Neural cell (in vitro differentiated cells): ENCODE measurements around the gene OR2J1.

Experiments
- EP300 ChIP-seq: fragments of 450-650 bp; conservative IDR thresholded peaks from 2 replicates; pipeline ENCODE4 v1.6.1; 2014; ENCODE audit warnings: antibody characterized with exemption, mild to moderate bottlenecking, moderate library complexity; ENCODE audit not compliant: poor library complexity, severe bottlenecking
- EZH2 ChIP-seq: fragments of 200-600, 300-800 bp; shearing (Covaris generic), sonication (generic); IDR thresholded peaks from 2 replicates; pipeline ENCODE4 v1.6.1; 2014; ENCODE audit warnings: antibody characterized with exemption, low read length, borderline replicate concordance, mild to moderate bottlenecking; ENCODE audit not compliant: insufficient read depth, poor library complexity, severe bottlenecking
- MXI1 ChIP-seq: fragments of 450-650 bp; conservative IDR thresholded peaks from 2 replicates; pipeline ENCODE4 v1.6.1; 2014; ENCODE audit warnings: antibody characterized with exemption, mild to moderate bottlenecking; ENCODE audit not compliant: poor library complexity, severe bottlenecking
- POLR2AphosphoS5 ChIP-seq: IDR thresholded peaks from 2 replicates; pipeline ENCODE4 v1.6.1; 2012
- RAD21 ChIP-seq: fragments of 450-650 bp; conservative IDR thresholded peaks from 2 replicates; pipeline ENCODE4 v1.6.1; 2014; ENCODE audit warnings: antibody characterized with exemption, mild to moderate bottlenecking, moderate library complexity
- REST ChIP-seq: IDR thresholded peaks from 2 replicates; pipeline ENCODE4 v1.6.1; 2012; ENCODE audit warnings: borderline replicate concordance
- SMC3 ChIP-seq: fragments of 450-650 bp; conservative IDR thresholded peaks from 2 replicates; pipeline ENCODE4 v1.6.1; 2014; ENCODE audit warnings: antibody characterized with exemption, mild to moderate bottlenecking, moderate library complexity; ENCODE audit not compliant: poor library complexity
- TAF1 ChIP-seq: IDR thresholded peaks from 2 replicates; pipeline ENCODE4 v1.6.1; 2012; ENCODE audit warnings: low read depth
- TF ChIP-seq, protein P1 (sequence below): fragments of 450-650 bp; IDR thresholded peaks from 2 replicates; pipeline ENCODE4 v1.5.1; 2014; ENCODE audit warnings: antibody characterized with exemption, mild to moderate bottlenecking, moderate library complexity; ENCODE audit not compliant: poor library complexity, severe bottlenecking

DNA sequence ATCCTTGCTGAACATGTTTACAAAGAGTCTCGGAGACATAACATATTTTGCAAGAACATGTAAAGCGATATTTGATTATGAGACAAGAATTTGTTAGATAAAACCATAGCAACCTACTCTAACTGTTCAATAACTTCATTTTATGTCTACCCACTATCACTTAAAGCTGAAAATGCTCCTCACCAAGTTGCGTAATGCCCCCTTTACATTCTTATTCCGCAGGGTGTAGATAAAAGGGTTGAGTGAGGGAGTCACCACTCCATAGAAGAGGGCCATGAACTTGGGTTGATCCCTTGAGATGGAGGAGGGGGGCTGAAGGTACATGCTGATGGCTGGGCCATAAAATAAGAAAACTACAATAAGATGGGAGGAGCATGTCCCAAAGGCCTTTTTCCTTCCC is 38.4 kb downstream of the OR2J1 start:
- TF ChIP-seq POLR2AphosphoS5 (no peak), TAF1 (no peak), EZH2 (no peak), RAD21 (no peak), EP300 (no peak), SMC3 (no peak), REST (no peak), MXI1 (no peak)
- TF ChIP-seq, protein P1, sequence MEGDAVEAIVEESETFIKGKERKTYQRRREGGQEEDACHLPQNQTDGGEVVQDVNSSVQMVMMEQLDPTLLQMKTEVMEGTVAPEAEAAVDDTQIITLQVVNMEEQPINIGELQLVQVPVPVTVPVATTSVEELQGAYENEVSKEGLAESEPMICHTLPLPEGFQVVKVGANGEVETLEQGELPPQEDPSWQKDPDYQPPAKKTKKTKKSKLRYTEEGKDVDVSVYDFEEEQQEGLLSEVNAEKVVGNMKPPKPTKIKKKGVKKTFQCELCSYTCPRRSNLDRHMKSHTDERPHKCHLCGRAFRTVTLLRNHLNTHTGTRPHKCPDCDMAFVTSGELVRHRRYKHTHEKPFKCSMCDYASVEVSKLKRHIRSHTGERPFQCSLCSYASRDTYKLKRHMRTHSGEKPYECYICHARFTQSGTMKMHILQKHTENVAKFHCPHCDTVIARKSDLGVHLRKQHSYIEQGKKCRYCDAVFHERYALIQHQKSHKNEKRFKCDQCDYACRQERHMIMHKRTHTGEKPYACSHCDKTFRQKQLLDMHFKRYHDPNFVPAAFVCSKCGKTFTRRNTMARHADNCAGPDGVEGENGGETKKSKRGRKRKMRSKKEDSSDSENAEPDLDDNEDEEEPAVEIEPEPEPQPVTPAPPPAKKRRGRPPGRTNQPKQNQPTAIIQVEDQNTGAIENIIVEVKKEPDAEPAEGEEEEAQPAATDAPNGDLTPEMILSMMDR: no peak
